ENCODE data around the gene TRAF3.

Gene TRAF3

GRCh38 chr14:102902086-102902485 is 124.8 kb downstream of the TRAF3 start:
- Mint-ChIP-seq H3K27ac (peak overlapping the region; percentile 87), H3K4me1 (peaks cover 75% of the 10 kb centered on the region), H3K9me3 (no peaks in the 10 kb centered on the region), H3K4me3 (peak overlapping the region; percentile 55), H3K36me3 (peaks cover 60% of the 10 kb centered on the region), H3K27me3 (no peaks in the 10 kb centered on the region)
- peak; percentile 3 for ATAC-seq

DNA sequence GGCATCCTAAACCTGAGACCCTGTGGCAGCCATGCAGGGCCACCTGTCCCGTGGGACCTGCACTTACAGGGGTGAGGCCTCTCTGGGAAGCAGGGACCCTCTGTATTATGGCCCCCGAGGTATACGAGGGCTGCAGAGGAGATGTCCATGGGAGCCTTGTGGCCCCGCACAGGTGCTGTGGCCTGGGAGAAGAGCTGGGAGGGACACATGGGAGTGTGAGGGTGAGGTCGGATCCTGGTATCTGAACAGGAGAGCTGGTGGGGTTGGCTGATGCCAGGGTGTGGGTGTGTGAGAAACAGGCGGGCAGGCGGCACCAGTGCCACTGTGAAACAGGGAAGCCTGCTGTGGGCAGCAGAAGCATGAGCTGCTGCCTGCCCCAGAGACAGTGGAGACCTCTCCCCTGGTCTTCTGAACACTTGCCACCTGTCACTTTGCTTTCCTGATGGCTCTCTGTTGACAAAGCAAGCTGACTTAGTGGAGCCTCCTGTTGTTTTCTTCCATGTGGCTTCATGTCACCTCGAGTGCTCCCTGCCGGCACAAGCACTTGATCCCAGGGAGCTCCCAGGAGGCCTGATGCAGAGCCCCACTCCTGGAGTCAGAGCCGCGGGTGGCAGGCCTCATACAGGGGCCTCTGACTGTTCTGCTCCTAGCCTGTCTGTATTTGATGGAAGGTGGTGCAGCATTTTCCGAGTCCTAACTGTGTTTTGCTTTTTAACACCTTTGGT is 125.4 kb downstream of the TRAF3 start:
- Mint-ChIP-seq H3K9me3 (no peaks in the 10 kb centered on the region), H3K4me3 (no peak overlapping the region), H3K27me3 (no peaks in the 10 kb centered on the region), H3K36me3 (peaks cover 62% of the 10 kb centered on the region), H3K4me1 (peaks cover 72% of the 10 kb centered on the region), H3K27ac (peak overlapping the region; percentile 87)
- no peak for ATAC-seq

DNA sequence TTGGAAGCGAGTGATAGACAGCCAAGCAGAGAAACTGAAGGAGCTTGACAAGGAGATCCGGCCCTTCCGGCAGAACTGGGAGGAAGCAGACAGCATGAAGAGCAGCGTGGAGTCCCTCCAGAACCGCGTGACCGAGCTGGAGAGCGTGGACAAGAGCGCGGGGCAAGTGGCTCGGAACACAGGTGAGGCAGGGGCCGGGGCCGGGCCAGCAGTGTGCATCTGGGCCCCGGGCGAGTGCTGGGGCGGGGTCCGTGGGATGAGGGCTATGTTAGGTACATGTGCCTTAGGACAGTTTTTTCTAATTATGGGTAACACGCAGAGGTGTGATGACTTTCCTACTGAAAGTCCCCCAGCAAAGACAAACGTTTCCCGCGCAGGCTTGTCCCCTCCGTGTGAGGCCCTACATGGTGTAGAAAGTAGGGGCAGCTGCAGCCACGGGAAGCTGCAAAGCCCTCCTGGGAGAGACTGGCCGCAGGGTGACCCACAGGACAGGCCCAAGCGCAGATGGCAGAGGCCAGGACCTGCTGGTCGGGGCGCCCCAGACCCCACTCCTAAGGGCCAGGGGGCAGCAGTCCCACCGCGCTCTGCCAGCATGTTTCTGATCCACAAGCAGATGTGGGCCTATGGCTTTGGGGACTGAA is 126.1 kb downstream of the TRAF3 start:
- ATAC-seq = no peak
- Mint-ChIP-seq H3K4me1 (peaks cover 71% of the 10 kb centered on the region), H3K27me3 (no peaks in the 10 kb centered on the region), H3K27ac (peak overlapping the region; percentile 87), H3K4me3 (no peak overlapping the region), H3K36me3 (peaks cover 63% of the 10 kb centered on the region), H3K9me3 (no peaks in the 10 kb centered on the region)

- peaks cover 58% of the 10 kb centered on the region for H3K36me3 Mint-ChIP-seq
- H3K4me1 Mint-ChIP-seq = peaks cover 65% of the 10 kb centered on the region
- no peak for ATAC-seq
- no peaks in the 10 kb centered on the region for H3K9me3 Mint-ChIP-seq
- H3K27ac Mint-ChIP-seq = peak overlapping the region; percentile 87
- no peak overlapping the region for H3K4me3 Mint-ChIP-seq
- H3K27me3 Mint-ChIP-seq = no peaks in the 10 kb centered on the region
These were observed 126.8 kb downstream of the TRAF3 start for GRCh38 chr14:102903889-102904512.

GRCh38 chr14:102905116-102906108 is 128.2 kb downstream of the TRAF3 start:
- no peak for ATAC-seq

GRCh38 chr14:102906616-102907302 is 129.5 kb downstream of the TRAF3 start:
- H3K9me3 Mint-ChIP-seq = no peaks in the 10 kb centered on the region
- peaks cover 59% of the 10 kb centered on the region for H3K36me3 Mint-ChIP-seq
- H3K27me3 Mint-ChIP-seq = no peaks in the 10 kb centered on the region
- no peak for ATAC-seq
- no peak overlapping the region for H3K27ac Mint-ChIP-seq
- H3K4me1 Mint-ChIP-seq = peaks cover 40% of the 10 kb centered on the region
- H3K4me3 Mint-ChIP-seq = no peak overlapping the region

More at GRCh38 chr14:102905116-102906108, 128.2 kb downstream of the TRAF3 start:
- Mint-ChIP-seq H3K9me3 (no peaks in the 10 kb centered on the region), H3K27me3 (no peaks in the 10 kb centered on the region), H3K4me3 (no peak overlapping the region), H3K4me1 (peaks cover 53% of the 10 kb centered on the region), H3K27ac (no peak overlapping the region), H3K36me3 (peaks cover 50% of the 10 kb centered on the region)

GRCh38 chr14:102907303-102907844 is 130.1 kb downstream of the TRAF3 start:
- peak overlapping the region; percentile 57 for H3K27ac Mint-ChIP-seq
- no peak overlapping the region for H3K4me3 Mint-ChIP-seq
- no peaks in the 10 kb centered on the region for H3K9me3 Mint-ChIP-seq
- peaks cover 59% of the 10 kb centered on the region for H3K36me3 Mint-ChIP-seq
- H3K4me1 Mint-ChIP-seq = peaks cover 36% of the 10 kb centered on the region
- peak; percentile 27 for ATAC-seq
- no peaks in the 10 kb centered on the region for H3K27me3 Mint-ChIP-seq

GRCh38 chr14:102907980-102908730 is 130.9 kb downstream of the TRAF3 start:
- no peak for ATAC-seq
- Mint-ChIP-seq H3K27me3 (no peaks in the 10 kb centered on the region), H3K36me3 (peaks cover 54% of the 10 kb centered on the region), H3K4me1 (peaks cover 35% of the 10 kb centered on the region), H3K9me3 (no peaks in the 10 kb centered on the region), H3K4me3 (no peak overlapping the region), H3K27ac (peak overlapping the region; percentile 57)

DNA sequence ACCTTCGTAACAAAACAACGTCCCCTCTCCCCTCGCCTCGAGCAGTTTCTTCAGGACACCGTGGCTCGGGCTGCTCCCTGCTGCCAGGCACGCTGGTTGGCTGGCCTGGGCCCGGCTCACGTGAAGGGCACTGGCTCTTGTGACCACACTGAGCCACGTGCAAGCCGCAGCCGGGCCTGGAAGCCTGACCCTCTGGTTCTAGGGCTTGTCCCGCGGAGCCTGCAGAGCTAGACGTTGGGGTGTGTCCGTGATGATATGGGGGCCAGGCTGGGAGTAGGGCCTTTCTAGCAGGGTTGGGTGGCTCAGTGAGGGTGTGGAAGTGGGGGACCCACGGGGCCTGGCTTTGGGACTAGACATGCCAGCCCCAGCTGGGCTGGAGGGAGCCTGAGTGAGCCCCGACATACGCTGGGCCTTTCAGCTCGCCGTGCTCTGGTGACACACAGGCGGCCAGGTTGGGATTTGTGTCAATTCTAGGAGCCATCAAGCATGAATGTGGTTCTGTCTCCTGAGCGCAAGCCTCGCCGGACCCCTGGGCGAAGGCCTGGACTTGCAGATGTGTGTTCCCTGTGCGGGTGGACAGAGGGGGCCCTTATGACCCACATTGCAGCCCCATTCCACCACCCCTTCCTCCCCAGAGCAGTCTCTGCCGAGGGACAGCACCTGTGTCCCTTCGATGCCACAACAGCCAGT is 131.7 kb downstream of the TRAF3 start:
- Mint-ChIP-seq H3K36me3 (peaks cover 47% of the 10 kb centered on the region), H3K4me1 (peaks cover 35% of the 10 kb centered on the region), H3K4me3 (no peak overlapping the region), H3K27me3 (no peaks in the 10 kb centered on the region), H3K9me3 (no peaks in the 10 kb centered on the region), H3K27ac (peak overlapping the region; percentile 57)
- no peak for ATAC-seq

DNA sequence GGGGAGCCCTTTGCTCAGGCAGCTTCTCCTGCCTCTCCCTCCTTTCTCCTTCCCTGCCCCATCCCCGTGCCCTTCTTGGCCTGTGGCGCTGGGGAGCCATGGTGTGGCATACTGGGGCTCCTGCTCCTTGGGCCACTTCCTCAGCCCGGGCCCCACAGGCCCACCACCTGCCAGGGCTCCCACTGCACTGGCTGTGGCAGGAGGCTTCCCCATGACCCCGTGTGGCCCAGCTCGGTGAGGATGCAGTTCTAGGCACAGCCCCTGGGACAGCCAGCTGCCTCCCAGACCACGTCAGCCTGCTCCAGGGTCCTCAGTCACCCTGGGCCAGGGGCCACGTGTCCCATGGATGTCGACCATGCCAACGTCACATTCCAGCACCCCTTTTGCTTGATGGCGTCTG is 132.2 kb downstream of the TRAF3 start:
- Mint-ChIP-seq H3K4me3 (no peak overlapping the region), H3K9me3 (no peaks in the 10 kb centered on the region), H3K4me1 (peaks cover 36% of the 10 kb centered on the region), H3K27ac (no peak overlapping the region), H3K27me3 (no peaks in the 10 kb centered on the region), H3K36me3 (peaks cover 41% of the 10 kb centered on the region)
- ATAC-seq = no peak

- Mint-ChIP-seq H3K27me3 (no peaks in the 10 kb centered on the region), H3K36me3 (peaks cover 39% of the 10 kb centered on the region), H3K4me1 (peaks cover 37% of the 10 kb centered on the region), H3K9me3 (no peaks in the 10 kb centered on the region), H3K4me3 (no peak overlapping the region), H3K27ac (no peak overlapping the region)
- no peak for ATAC-seq
These were observed 132.7 kb downstream of the TRAF3 start for GRCh38 chr14:102909911-102910310.

GRCh38 chr14:102910442-102910841 is 133.2 kb downstream of the TRAF3 start:
- Mint-ChIP-seq H3K36me3 (peaks cover 34% of the 10 kb centered on the region), H3K9me3 (no peaks in the 10 kb centered on the region), H3K4me3 (no peak overlapping the region), H3K27ac (no peak overlapping the region), H3K4me1 (peaks cover 37% of the 10 kb centered on the region), H3K27me3 (no peaks in the 10 kb centered on the region)
- ATAC-seq = no peak

- H3K27me3 Mint-ChIP-seq = no peaks in the 10 kb centered on the region
- peaks cover 37% of the 10 kb centered on the region for H3K4me1 Mint-ChIP-seq
- H3K27ac Mint-ChIP-seq = no peak overlapping the region
- H3K4me3 Mint-ChIP-seq = no peak overlapping the region
- ATAC-seq = no peak
- peaks cover 29% of the 10 kb centered on the region for H3K36me3 Mint-ChIP-seq
- no peaks in the 10 kb centered on the region for H3K9me3 Mint-ChIP-seq
These were observed 134.3 kb downstream of the TRAF3 start for GRCh38 chr14:102911541-102911951.

Data from stimulated activated memory B cell treated with anti-CD40 and anti-IgM and Interleukin-4, amounts not matched to agents 10 μg/mL and 1 μg/mL and 100 μg/mL, for 72 hours (primary cell).